Stimulated activated CD4-positive, alpha-beta T cell treated with anti-CD3 and anti-CD28 coated beads, Interleukin-12 subunit alpha, Interleukin-12 subunit beta, amount 100 ng/mL, for 4 hours (primary cell): ENCODE measurements around the gene NAGK.

Experiments
- DNase-seq: peaks from one replicate; pipeline ENCODE4 v3.0.0-alpha.2; 2020

The NAGK gene

DNA sequence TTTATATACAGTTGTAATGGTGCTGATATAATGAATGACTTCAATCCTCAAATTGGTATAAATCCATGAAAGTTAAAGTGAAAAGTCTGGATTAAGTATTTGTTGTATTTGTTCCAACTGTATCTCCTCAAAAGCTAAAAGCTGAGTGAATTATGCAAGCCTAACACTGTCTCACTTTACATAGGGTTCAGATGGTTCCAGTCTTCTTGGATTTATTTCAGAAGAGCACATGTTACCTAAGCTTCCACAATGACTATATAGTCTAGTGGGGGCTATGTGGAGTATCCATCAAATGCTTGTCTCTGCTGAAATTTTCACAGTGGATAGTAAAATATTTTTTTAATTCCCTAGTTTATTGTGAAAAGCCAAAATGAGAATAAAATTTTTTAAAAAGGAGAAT, 48.6 kb downstream of the NAGK start:
- DNase-seq = no peak

DNA sequence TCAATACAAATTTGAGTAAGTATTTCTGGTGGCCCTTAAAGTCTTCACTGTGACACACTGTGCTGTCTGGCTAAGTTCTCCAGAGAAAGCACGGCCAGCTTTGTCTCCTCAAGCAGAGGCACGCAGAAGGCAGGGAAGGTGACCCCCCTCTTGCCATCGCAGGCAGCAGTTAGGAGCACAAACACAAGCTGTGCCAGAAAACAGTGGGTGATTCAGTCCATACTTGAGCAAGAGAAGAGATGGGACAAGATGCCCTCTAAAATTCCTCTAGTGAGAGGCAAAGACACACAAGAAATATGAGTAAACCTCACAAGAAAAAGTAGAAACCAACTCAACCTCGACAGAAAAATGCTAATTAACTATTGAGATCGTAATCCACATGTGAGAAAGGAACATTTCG, 51.7 kb downstream of the NAGK start:
- DNase-seq = no peak

GRCh38 chr2:71121479-71121878, 53.0 kb downstream of the NAGK start:
- no peak for DNase-seq

DNA sequence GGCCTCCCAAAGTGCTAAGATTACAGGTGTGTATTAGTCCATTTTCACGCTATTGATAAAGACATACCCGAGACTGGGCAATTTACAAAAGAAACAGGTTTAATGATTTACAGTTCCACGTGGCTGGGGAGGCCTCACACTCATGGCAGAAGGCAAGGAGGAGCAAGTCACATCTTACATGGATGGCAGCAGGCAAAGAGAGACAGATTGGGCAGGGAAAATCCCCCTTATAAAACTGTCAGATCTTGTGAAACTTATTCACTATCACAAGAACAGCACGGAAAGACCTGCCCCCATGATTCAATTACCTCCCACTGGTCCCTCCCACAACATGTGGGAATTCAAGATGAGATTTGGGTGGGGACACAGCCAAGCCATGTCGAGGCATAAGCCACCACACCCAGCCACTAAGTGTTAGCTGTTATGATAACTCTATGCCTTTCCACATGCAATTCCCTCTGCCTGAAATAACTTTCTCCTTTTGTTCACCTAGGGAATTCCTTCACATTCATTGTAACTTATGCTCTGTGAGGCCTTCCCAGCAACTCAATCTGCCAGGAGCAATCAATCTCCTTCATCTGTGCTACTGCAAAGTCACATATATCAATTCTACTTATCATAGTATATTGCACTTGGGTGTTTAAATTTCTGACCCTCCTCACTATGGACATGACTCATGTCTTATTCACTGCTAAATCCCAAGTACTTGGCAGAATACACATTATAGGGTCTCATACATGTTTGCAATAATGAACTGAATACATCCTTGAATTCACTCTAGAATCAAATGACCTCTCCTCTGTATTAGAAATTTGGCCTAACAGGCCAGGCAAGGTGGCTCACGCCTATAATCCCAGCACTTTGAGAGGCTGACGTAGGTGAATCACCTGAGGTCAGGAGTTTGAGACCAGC, 54.2 kb downstream of the NAGK start:
- no peak for DNase-seq

GRCh38 chr2:71125506-71126294, 57.3 kb downstream of the NAGK start:
- DNase-seq = no peak

DNA sequence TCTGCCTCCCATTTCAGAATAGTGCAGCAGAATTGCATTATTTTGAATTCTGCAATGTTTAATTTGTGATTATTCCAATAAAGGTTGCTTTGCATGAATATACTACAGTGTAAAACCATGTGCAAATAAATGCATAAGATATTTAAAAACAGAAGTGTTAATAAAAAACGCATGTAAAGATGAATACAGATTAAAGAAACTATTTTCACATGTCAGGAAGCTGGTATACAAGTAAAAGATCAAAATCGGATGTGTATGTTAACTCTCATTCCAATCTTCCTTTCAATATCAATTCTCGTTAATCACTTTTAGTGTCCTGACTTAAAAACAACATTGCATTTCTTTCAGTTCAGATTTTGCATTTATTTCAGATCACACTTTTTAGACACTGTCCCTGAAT, 58.5 kb downstream of the NAGK start:
- no peak for DNase-seq
